Panc1 (cell line): ENCODE results near the gene CIITA. TPM values are rescaled to one million over a fixed set of nuclear protein-coding genes. Genes with fewer than 3 reads are reported as not detected.
A peak's percentile ranks its signal among the peaks of the same experiment; 100 is the strongest.

Experiments used
- ATAC-seq: fragments of 200-7000 bp; cut with Tn5 transposase; 2 replicates; pipeline ENCODE4 v1.9.1; 2020; ENCODE audit warnings: mild to moderate bottlenecking, moderate library complexity
- BruUV-seq: library from RNA; stranded (reverse); fragments of 400-500 nt; replicated peaks from 2 replicates; lab custom pipeline; 2021; lab: Mats Ljungman, UMichigan
- CTCF ChIA-PET: fragments of 300-600 bp; sonication (Branson Sonifier 250); formaldehyde crosslinking; loops from one replicate; lab custom pipeline; 2022; ENCODE audit warnings: antibody characterized with exemption; lab: Charles Lee
- POLR2A ChIA-PET: fragments of 300-600 bp; sonication (Branson Sonifier 250); formaldehyde crosslinking; loops from one replicate; lab custom pipeline; 2022; ENCODE audit warnings: antibody characterized with exemption; lab: Charles Lee
- DNase-seq: peaks from one replicate; pipeline ENCODE4 v3.0.0-alpha.2; 2010; ENCODE audit warnings: low read depth, low spot score
- H3K27ac ChIP-seq: 2 replicates; pipeline ENCODE4 v1.5.1; 2011; ENCODE audit warnings: mild to moderate bottlenecking, low read length, inconsistent platforms
- H3K27me3 ChIP-seq: fragments of 200-500 bp; sonication (Bioruptor generic); 2 replicates; pipeline ENCODE4 v1.6.0; 2014; ENCODE audit warnings: low read length, inconsistent platforms; ENCODE audit not compliant: control insufficient read depth, insufficient read depth
- H3K36me3 ChIP-seq: fragments of 200-500 bp; sonication (Bioruptor generic); 2 replicates; pipeline ENCODE4 v1.5.1; 2014; ENCODE audit warnings: inconsistent platforms, mild to moderate bottlenecking, low read length, moderate library complexity; ENCODE audit not compliant: control insufficient read depth, insufficient read depth
- H3K4me1 ChIP-seq: 2 replicates; pipeline ENCODE4 v1.5.1; 2011; ENCODE audit warnings: inconsistent platforms, mild to moderate bottlenecking, low read length, moderate library complexity; ENCODE audit not compliant: control insufficient read depth, insufficient read depth
- H3K4me3 ChIP-seq, 2 experiments: 2 replicates each; pipeline ENCODE4 v1.5.1; 2011 to 2012; ENCODE audit warnings: low read depth in 2 of 2, low read length in 2 of 2, mild to moderate bottlenecking in 2 of 2, inconsistent platforms in 1 of 2, moderate library complexity in 1 of 2
- H3K9me3 ChIP-seq: fragments of 200-500 bp; sonication (Bioruptor generic); 2 replicates; pipeline ENCODE4 v1.5.1; 2014; ENCODE audit warnings: low read depth, mild to moderate bottlenecking, inconsistent platforms, low read length, moderate library complexity; ENCODE audit not compliant: control insufficient read depth, insufficient read depth
- CTCF ChIP-seq: fragments of 450-650 bp; IDR thresholded peaks from 2 replicates; pipeline ENCODE4 v1.5.1; 2017; ENCODE audit warnings: mild to moderate bottlenecking
- POLR2AphosphoS5 ChIP-seq: IDR thresholded peaks from 2 replicates; pipeline ENCODE4 v1.6.1; 2012; ENCODE audit warnings: mild to moderate bottlenecking, low read depth, low read length, moderate library complexity
- SIN3A ChIP-seq: IDR thresholded peaks from 2 replicates; pipeline ENCODE4 v1.6.1; 2012; ENCODE audit warnings: low read depth, mild to moderate bottlenecking, low read length, moderate library complexity, borderline replicate concordance; ENCODE audit not compliant: insufficient read depth
- TCF7L2 ChIP-seq: IDR thresholded peaks from 2 replicates; pipeline ENCODE4 v1.6.1; 2011; ENCODE audit warnings: mild to moderate bottlenecking, low read depth, low read length, inconsistent platforms
- in situ Hi-C: cut with HindIII; loops from 2 replicates; pipeline ENCODE4 v1.10.0; 2016; ENCODE audit warnings: low sequenced_read_pairs, low pct_unique_long_range_greater_than_20kb
- intact Hi-C: fragments of 100-400 bp; cut with micrococcal nuclease; formaldehyde crosslinking; loops from one replicate; pipeline ENCODE4 v1.10.0; 2022; ENCODE audit not compliant: unreplicated experiment
- total RNA-seq: library from RNA; stranded (reverse); gene quantifications from one replicate; pipeline ENCODE4 v1.2.1, GENCODE V29; 2021; ENCODE audit not compliant: unreplicated experiment
- TF ChIP-seq, protein P1 (sequence below), 2 experiments: IDR thresholded peaks; 2 replicates each; pipeline ENCODE4 v1.6.1; 2011 to 2012; ENCODE audit warnings: low read depth in 2 of 2, control low read depth in 1 of 2, low read length in 1 of 2, mild to moderate bottlenecking in 1 of 2, moderate library complexity in 1 of 2; ENCODE audit not compliant: insufficient read depth in 1 of 2

Gene CIITA
- total RNA-seq, 1 experiment from 2014 or later = 0.41 TPM

GRCh38 chr16:10942352-10943063 lies 65.5 kb downstream of the CIITA start, which contains the start of gene DEXI:
DEXI (minus strand) TSS chr16:10942468; CDS start chr16:10942005, 463 bp downstream.
- Histone ChIP-seq H3K27ac (peak within 1 kb of the TSS; percentile 95), H3K4me3 (peak within 1 kb of the TSS; percentile 70 to 71), H3K4me1 (peaks cover 45% of the 10 kb centered on the region), H3K27me3 (no peaks in the 10 kb centered on the region), H3K36me3 (no peaks in the 10 kb centered on the region; the same call in 1 of the 2 replicates), H3K9me3 (no peaks in the 10 kb centered on the region)
- intact Hi-C loops (no loop called here), in situ Hi-C loops (no loop called here)
- CTCF ChIA-PET = interaction anchor here (0.6 kb wide), 1 partner anchor 12 kb away, joined by 3 read pairs; no protein-coding TSS in a partner anchor
- POLR2A ChIA-PET = interaction anchor here (0.6 kb wide), 1 partner anchor 10 kb away, joined by 10 read pairs; no protein-coding TSS in a partner anchor
- TF ChIP-seq, protein P1, sequence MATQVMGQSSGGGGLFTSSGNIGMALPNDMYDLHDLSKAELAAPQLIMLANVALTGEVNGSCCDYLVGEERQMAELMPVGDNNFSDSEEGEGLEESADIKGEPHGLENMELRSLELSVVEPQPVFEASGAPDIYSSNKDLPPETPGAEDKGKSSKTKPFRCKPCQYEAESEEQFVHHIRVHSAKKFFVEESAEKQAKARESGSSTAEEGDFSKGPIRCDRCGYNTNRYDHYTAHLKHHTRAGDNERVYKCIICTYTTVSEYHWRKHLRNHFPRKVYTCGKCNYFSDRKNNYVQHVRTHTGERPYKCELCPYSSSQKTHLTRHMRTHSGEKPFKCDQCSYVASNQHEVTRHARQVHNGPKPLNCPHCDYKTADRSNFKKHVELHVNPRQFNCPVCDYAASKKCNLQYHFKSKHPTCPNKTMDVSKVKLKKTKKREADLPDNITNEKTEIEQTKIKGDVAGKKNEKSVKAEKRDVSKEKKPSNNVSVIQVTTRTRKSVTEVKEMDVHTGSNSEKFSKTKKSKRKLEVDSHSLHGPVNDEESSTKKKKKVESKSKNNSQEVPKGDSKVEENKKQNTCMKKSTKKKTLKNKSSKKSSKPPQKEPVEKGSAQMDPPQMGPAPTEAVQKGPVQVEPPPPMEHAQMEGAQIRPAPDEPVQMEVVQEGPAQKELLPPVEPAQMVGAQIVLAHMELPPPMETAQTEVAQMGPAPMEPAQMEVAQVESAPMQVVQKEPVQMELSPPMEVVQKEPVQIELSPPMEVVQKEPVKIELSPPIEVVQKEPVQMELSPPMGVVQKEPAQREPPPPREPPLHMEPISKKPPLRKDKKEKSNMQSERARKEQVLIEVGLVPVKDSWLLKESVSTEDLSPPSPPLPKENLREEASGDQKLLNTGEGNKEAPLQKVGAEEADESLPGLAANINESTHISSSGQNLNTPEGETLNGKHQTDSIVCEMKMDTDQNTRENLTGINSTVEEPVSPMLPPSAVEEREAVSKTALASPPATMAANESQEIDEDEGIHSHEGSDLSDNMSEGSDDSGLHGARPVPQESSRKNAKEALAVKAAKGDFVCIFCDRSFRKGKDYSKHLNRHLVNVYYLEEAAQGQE (IDR thresholded peaks at IDR 0.05; ENCODE audit: insufficient read depth in 1 of 2, low read depth in 2 of 2, low read length in 1 of 2) = no peak
- peak; percentile 47; the same call in 1 of the 2 replicates for TF ChIP-seq POLR2AphosphoS5
- no peak for TF ChIP-seq SIN3A
- TF ChIP-seq CTCF = no peak
- TF ChIP-seq TCF7L2 = peak; percentile 30; the same call in 1 of the 2 replicates
- ATAC-seq = peak; percentile 87
- peak; percentile 65 for DNase-seq
- no TSS peak for BruUV-seq

GRCh38 chr16:10943064-10943353 lies 66.0 kb downstream of the CIITA start:
- Histone ChIP-seq H3K36me3 (no peaks in the 10 kb centered on the region; the same call in 1 of the 2 replicates), H3K27me3 (no peaks in the 10 kb centered on the region), H3K27ac (peak overlapping the region; percentile 95), H3K9me3 (no peaks in the 10 kb centered on the region), H3K4me1 (peaks cover 42% of the 10 kb centered on the region), H3K4me3 (peak overlapping the region; percentile 70 to 71)
- BruUV-seq = no TSS peak
- ATAC-seq (no peak), DNase-seq (no peak)
- intact Hi-C loops (no loop called here), in situ Hi-C loops (no loop called here)
- POLR2A ChIA-PET = no interaction called here
- CTCF ChIA-PET = no interaction called here
- TF ChIP-seq CTCF (no peak), POLR2AphosphoS5 (no peak), SIN3A (no peak), TCF7L2 (no peak)
- TF ChIP-seq, protein P1 (IDR thresholded peaks at IDR 0.05; ENCODE audit: insufficient read depth in 1 of 2, low read depth in 2 of 2, low read length in 1 of 2) = no peak
